Peyer's patch (tissue), 4 donors: ENCODE measurements around the gene SERPINA7.

Experiments used
- POLR2A ChIP-seq, 2 donors: fragments of 450-650 bp; IDR thresholded peaks; one replicate each; pipeline ENCODE4 v1.5.1; 2017; ENCODE audit warnings: antibody characterized with exemption in 2 of 2, mild to moderate bottlenecking in 2 of 2, moderate library complexity in 2 of 2
- TF ChIP-seq, protein P1 (sequence below), 6 experiments: fragments of 450-650 bp in 4 of 6; fragments of 200-600 bp in 2 of 6; sonication (generic) in 1 of 6; IDR thresholded peaks; one replicate each; pipeline ENCODE4 v1.5.1; 2017 to 2019; ENCODE audit warnings: antibody characterized with exemption in 6 of 6, mild to moderate bottlenecking in 3 of 6, moderate library complexity in 1 of 6

- TF ChIP-seq, protein P1, sequence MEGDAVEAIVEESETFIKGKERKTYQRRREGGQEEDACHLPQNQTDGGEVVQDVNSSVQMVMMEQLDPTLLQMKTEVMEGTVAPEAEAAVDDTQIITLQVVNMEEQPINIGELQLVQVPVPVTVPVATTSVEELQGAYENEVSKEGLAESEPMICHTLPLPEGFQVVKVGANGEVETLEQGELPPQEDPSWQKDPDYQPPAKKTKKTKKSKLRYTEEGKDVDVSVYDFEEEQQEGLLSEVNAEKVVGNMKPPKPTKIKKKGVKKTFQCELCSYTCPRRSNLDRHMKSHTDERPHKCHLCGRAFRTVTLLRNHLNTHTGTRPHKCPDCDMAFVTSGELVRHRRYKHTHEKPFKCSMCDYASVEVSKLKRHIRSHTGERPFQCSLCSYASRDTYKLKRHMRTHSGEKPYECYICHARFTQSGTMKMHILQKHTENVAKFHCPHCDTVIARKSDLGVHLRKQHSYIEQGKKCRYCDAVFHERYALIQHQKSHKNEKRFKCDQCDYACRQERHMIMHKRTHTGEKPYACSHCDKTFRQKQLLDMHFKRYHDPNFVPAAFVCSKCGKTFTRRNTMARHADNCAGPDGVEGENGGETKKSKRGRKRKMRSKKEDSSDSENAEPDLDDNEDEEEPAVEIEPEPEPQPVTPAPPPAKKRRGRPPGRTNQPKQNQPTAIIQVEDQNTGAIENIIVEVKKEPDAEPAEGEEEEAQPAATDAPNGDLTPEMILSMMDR (IDR thresholded peaks at IDR 0.05): no peak
- no peak for TF ChIP-seq POLR2A (IDR thresholded peaks at IDR 0.05)
Measured at GRCh38 chrX:106050054-106050453, 11.5 kb upstream of the SERPINA7 start.
